GM12874 (cell line): ENCODE data around the gene SLC7A4.

Source experiments
- CTCF ChIP-seq: IDR thresholded peaks from 2 replicates; pipeline ENCODE4 v1.5.1; 2011; ENCODE audit warnings: low read depth, mild to moderate bottlenecking, control low read depth, low read length, moderate library complexity; ENCODE audit not compliant: insufficient read depth

The SLC7A4 gene

GRCh38 chr22:20985720-20986119 is 46.6 kb downstream of the SLC7A4 start:
- no peak for TF ChIP-seq CTCF

GRCh38 chr22:20983081-20983771 is 49.1 kb downstream of the SLC7A4 start:
- TF ChIP-seq CTCF = no peak

GRCh38 chr22:20982563-20982882 is 49.8 kb downstream of the SLC7A4 start:
- TF ChIP-seq CTCF = no peak

- TF ChIP-seq CTCF = peak; percentile 68
These were observed 50.4 kb downstream of the SLC7A4 start, which contains the start of gene LZTR1 for GRCh38 chr22:20981787-20982562. LZTR1 (plus strand) TSS chr22:20982297; CDS start chr22:20982372, 75 bp downstream.

- no peak for TF ChIP-seq CTCF
These were observed 51.2 kb downstream of the SLC7A4 start for GRCh38 chr22:20980938-20981722.

- no peak for TF ChIP-seq CTCF
These were observed 51.8 kb downstream of the SLC7A4 start for GRCh38 chr22:20980523-20980922.

- TF ChIP-seq CTCF = no peak
These were observed 52.4 kb downstream of the SLC7A4 start for GRCh38 chr22:20979940-20980453.
